Prostate gland (tissue), 2 donors: Measurements from ENCODE around the gene SLCO4A1. TPM values are rescaled to one million over a fixed set of nuclear protein-coding genes. Genes with fewer than 3 reads are reported as not detected.

Experiments used
- DNase-seq: peaks from one replicate; pipeline ENCODE4 v3.0.0-alpha.2; 2019; ENCODE audit warnings: low spot score
- H3K27ac ChIP-seq, 2 donors: fragments of 200-600 bp; sonication (generic); 2 replicates each; pipeline ENCODE4 v1.5.1; 2017 to 2019
- H3K27me3 ChIP-seq: fragments of 200-600 bp; sonication (generic); replicated peaks from 2 replicates; pipeline ENCODE4 v1.5.1; 2019; ENCODE audit not compliant: insufficient read depth
- H3K36me3 ChIP-seq, 2 donors: fragments of 200-600 bp; sonication (generic); 1 replicate in 1 of 2; 2 replicates in 1 of 2; pipeline versions ENCODE4 v1.5.1 to v1.8.1; 2017 to 2019
- H3K4me1 ChIP-seq: fragments of 200-600 bp; sonication (generic); replicated peaks from 2 replicates; pipeline ENCODE4 v1.5.1; 2019
- H3K4me3 ChIP-seq, 2 donors: fragments of 200-600 bp; sonication (generic); 2 replicates each; pipeline ENCODE4 v1.5.1; 2017 to 2019
- H3K9me3 ChIP-seq: fragments of 200-600 bp; sonication (generic); 2 replicates; pipeline ENCODE4 v1.5.1; 2017
- CTCF ChIP-seq, 4 experiments: fragments of 200-600 bp in 2 of 4; fragments of 450-650 bp in 2 of 4; sonication (generic) in 2 of 4; IDR thresholded peaks; 1 replicate in 3 of 4; 2 replicates in 1 of 4; pipeline ENCODE4 v1.5.1; 2016 to 2019; ENCODE audit warnings: antibody characterized with exemption in 4 of 4, mild to moderate bottlenecking in 2 of 4, moderate library complexity in 2 of 4
- POLR2A ChIP-seq: fragments of 450-650 bp; IDR thresholded peaks from one replicate; pipeline ENCODE4 v1.6.1; 2016; ENCODE audit warnings: antibody characterized with exemption, mild to moderate bottlenecking
- POLR2AphosphoS5 ChIP-seq: sonication (generic); formaldehyde crosslinking; IDR thresholded peaks from one replicate; pipeline ENCODE4 v1.6.1; 2017; ENCODE audit warnings: antibody characterized with exemption
- WGBS: methylation state at CpG from one replicate; pipeline ENCODE4 v1.1.5; 2018; 5-methylcytosine and 5-hydroxymethylcytosine counted together
- intact Hi-C: fragments of 100-400 bp; cut with DNase I; formaldehyde crosslinking; loops from one replicate; pipeline ENCODE4 v1.14.2; 2022
- total RNA-seq, 2 donors: library from RNA; depleted of rRNA; stranded (reverse); fragments of >200 nt; gene quantifications; one replicate each; pipeline ENCODE4 v1.1.0, GENCODE V29; 2016

SLCO4A1 gene
- total RNA-seq, 2 donors from 2014 or later, result 4.5 to 12.3 TPM

DNA sequence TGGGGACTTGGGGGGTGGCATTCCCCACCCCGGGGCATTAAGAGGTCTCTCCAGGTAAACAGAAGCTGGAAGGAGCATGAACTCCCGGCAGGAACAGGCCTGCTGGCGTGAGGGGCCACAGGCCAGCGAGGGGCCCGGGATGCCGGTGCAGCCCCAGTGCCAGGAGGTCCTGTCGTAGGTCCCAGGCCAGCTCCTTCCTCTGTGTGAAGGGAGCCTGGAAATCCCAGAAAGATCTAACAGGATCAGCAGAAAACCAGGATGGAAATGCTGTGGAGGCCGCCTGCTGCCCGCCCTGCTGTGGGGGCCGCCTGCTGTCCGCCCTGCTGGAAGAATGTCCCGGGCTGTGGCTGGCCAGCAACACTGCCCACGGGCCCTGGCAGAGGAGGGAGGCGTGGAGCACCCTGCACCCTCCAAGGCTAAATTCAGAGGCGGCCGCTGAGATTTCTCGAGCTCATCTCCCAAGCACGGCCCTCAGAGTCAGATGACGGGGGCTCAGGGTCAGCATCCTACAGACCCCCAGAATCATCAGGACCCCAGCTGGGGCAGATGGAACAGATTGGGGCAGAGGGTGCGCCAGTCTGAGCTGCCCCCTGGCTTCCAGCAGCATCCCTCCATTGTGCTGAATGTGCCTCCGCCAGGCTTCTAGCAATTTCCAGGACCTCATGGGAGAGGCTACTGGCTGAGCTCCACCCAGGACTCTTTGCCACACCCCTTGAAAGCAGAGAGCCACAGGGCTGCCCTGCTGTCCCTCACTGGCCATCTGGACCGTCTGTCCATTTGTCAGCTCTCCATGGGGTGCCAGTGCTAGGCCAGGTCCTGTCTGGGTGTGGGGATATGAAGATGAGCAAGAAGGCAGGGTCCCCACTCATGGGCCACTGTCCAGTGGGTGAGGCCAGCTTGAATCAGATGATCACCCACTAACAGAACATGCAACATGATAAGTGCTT is 32.2 kb upstream of the SLCO4A1 start:
- H3K27me3 ChIP-seq, result no peaks in the 10 kb centered on the region
- DNase-seq, result no peak
- 82% methylated on average over 22 of the region's 22 CpGs for WGBS
- no peak overlapping the region for H3K27ac ChIP-seq
- H3K4me3 ChIP-seq, result no peak overlapping the region
- no peak for TF ChIP-seq POLR2A
- TF ChIP-seq POLR2AphosphoS5, result no peak
- no peak for TF ChIP-seq CTCF (IDR thresholded peaks at IDR 0.05)
- H3K36me3 ChIP-seq, result no peaks in the 10 kb centered on the region
- H3K4me1 ChIP-seq, result peaks cover 5% of the 10 kb centered on the region
- H3K9me3 ChIP-seq, result no peaks in the 10 kb centered on the region
- intact Hi-C loops, result no loop called here

GRCh38 chr20:62611012-62611411 is 31.3 kb upstream of the SLCO4A1 start:
- no peaks in the 10 kb centered on the region for H3K27me3 ChIP-seq
- no peak overlapping the region for H3K27ac ChIP-seq
- DNase-seq, result no peak
- H3K9me3 ChIP-seq, result no peaks in the 10 kb centered on the region
- H3K36me3 ChIP-seq, result no peaks in the 10 kb centered on the region
- H3K4me3 ChIP-seq, result no peak overlapping the region
- no peak for TF ChIP-seq POLR2A
- TF ChIP-seq CTCF (IDR thresholded peaks at IDR 0.05), result no peak
- no peak for TF ChIP-seq POLR2AphosphoS5
- peaks cover 5% of the 10 kb centered on the region for H3K4me1 ChIP-seq
- intact Hi-C loops, result no loop called here
- WGBS, result 83% methylated on average over 2 of the region's 2 CpGs

GRCh38 chr20:62611819-62612218 is 30.5 kb upstream of the SLCO4A1 start:
- TF ChIP-seq POLR2A (no peak), CTCF (IDR thresholded peaks at IDR 0.05) (no peak), POLR2AphosphoS5 (no peak)
- Histone ChIP-seq H3K9me3 (no peaks in the 10 kb centered on the region), H3K36me3 (no peaks in the 10 kb centered on the region), H3K27ac (no peak overlapping the region), H3K27me3 (no peaks in the 10 kb centered on the region), H3K4me1 (peaks cover under 1% of the 10 kb centered on the region), H3K4me3 (no peak overlapping the region)
- WGBS, result 84% methylated on average over 19 of the region's 19 CpGs
- intact Hi-C loops, result no loop called here
- no peak for DNase-seq

DNA sequence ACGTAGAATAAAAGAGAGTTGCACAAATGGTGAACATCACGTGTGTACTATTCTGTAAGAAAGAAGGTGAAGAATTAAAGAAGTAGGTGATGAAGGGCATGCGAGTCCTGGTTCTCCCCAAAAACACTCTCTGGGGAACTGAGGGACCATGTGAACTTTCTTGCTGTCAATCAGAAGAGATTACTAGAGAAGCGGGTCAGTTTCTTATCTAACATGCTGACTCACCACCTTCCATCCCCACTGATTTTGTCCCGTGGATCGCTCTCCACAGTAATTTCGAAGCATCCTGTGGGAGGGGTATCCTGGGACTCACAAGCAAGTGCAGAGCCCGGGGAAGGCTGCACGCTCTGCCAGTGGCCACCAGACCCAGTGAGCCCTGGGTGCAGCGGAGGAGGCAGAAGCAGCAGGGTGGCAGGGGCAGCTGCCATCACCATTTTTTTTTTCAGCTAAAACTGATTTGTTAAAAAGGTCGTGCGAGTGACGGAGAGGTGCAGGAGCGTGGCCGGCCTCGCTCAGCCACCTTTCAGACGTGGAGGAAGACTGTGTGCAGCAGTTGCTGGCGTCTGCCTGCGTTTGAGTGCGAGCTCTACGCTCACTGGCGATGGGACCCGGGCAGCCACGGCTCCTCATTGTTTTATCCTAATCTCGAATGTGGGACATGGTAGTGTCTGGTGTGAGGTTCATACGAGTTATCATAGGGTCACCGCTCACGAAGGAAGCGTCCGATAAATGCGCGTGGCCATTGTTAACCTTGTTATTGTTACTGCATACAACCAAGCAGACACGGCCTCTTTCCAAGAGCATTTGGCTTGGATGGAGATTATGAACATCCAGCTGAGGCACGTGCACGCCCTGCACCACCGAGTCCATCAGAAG is 28.0 kb upstream of the SLCO4A1 start:
- Histone ChIP-seq H3K4me1 (no peaks in the 10 kb centered on the region), H3K9me3 (no peaks in the 10 kb centered on the region), H3K27ac (no peak overlapping the region), H3K36me3 (no peaks in the 10 kb centered on the region), H3K4me3 (no peak overlapping the region), H3K27me3 (no peaks in the 10 kb centered on the region)
- DNase-seq, result no peak
- 82% methylated on average over 36 of the region's 36 CpGs for WGBS
- TF ChIP-seq POLR2A, result no peak
- intact Hi-C loops, result no loop called here

- H3K4me3 ChIP-seq, result no peak overlapping the region
- H3K27me3 ChIP-seq, result no peaks in the 10 kb centered on the region
- H3K36me3 ChIP-seq, result no peaks in the 10 kb centered on the region
- WGBS, result 91% methylated on average over 34 of the region's 34 CpGs
- TF ChIP-seq POLR2A (no peak), CTCF (IDR thresholded peaks at IDR 0.05) (no peak), POLR2AphosphoS5 (no peak)
- H3K27ac ChIP-seq, result no peak overlapping the region
- intact Hi-C loops, result loop anchor here (5.0 kb wide), 1 partner anchor 208 kb away; the partner anchor contains the start of gene CABLES2
- no peaks in the 10 kb centered on the region for H3K4me1 ChIP-seq
- no peaks in the 10 kb centered on the region for H3K9me3 ChIP-seq
- DNase-seq, result no peak
Observed at GRCh38 chr20:62614961-62615680, 27.2 kb upstream of the SLCO4A1 start.
